Measurements from ENCODE around the gene NDUFS6. TPM values are rescaled to one million over a fixed set of nuclear protein-coding genes. Genes with fewer than 3 reads are reported as not detected.
"Not testable (repeated sequence)": the region's sequence is repeated elsewhere in the genome, so short reads cannot be mapped to it uniquely, and the experiment has no call there.

The NDUFS6 gene
- polyA plus RNA-seq, 1 donor from 2014 or later = 72.0 TPM

GRCh38 chr5:1815071-1815786 is 14.0 kb downstream of the NDUFS6 start:
- TF ChIP-seq EP300 (conservative IDR thresholded peaks at IDR 0.05; ENCODE audit: poor library complexity, severe bottlenecking) = no peak
- no peak for TF ChIP-seq EZH2 (IDR thresholded peaks at IDR 0.05; ENCODE audit: borderline replicate concordance, insufficient read depth, low read length, poor library complexity, severe bottlenecking)
- TF ChIP-seq SMC3 (conservative IDR thresholded peaks at IDR 0.05; ENCODE audit: poor library complexity) = no peak
- no peak for TF ChIP-seq CTCF (IDR thresholded peaks at IDR 0.05; ENCODE audit: poor library complexity, severe bottlenecking)
- TF ChIP-seq POLR2AphosphoS5 (IDR thresholded peaks at IDR 0.05) = no peak
- TF ChIP-seq TAF1 (IDR thresholded peaks at IDR 0.05; ENCODE audit: low read depth) = no peak
- no peak for TF ChIP-seq REST (IDR thresholded peaks at IDR 0.05; ENCODE audit: borderline replicate concordance)
- no peak for TF ChIP-seq MXI1 (conservative IDR thresholded peaks at IDR 0.05; ENCODE audit: poor library complexity, severe bottlenecking)
- TF ChIP-seq RAD21 (conservative IDR thresholded peaks at IDR 0.05) = no peak
- no peak overlapping the region for H3K4me3 ChIP-seq (ENCODE audit: low read length)
- H3K9ac ChIP-seq (ENCODE audit: low read length) = no peak overlapping the region
- H3F3A ChIP-seq (ENCODE audit: insufficient read depth, low read length, poor library complexity, severe bottlenecking) = no peaks in the 10 kb centered on the region
- H3K36me3 ChIP-seq (ENCODE audit: insufficient read depth, low read length) = peaks cover 6% of the 10 kb centered on the region
- H3K9me3 ChIP-seq (ENCODE audit: low read length) = no peaks in the 10 kb centered on the region
- no peaks in the 10 kb centered on the region for H3K9me2 ChIP-seq (ENCODE audit: insufficient read depth, low read length)
- H4K20me1 ChIP-seq (ENCODE audit: insufficient read depth) = no peaks in the 10 kb centered on the region
- no peak overlapping the region for H3K27ac ChIP-seq (ENCODE audit: low read length)
- H2AFZ ChIP-seq (ENCODE audit: low read depth, low read length) = no peak overlapping the region
- H3K4me2 ChIP-seq (ENCODE audit: low read length) = no peak overlapping the region
- H3K79me2 ChIP-seq (replicated peaks; ENCODE audit: insufficient read depth, low read length) = no peaks in the 10 kb centered on the region
- H3K27me3 ChIP-seq (ENCODE audit: insufficient read depth, low read depth, low read length) = no peaks in the 10 kb centered on the region

- Histone ChIP-seq H3K4me3 (ENCODE audit: low read length) (no peak overlapping the region), H3K27ac (ENCODE audit: low read length) (no peak overlapping the region), H3K9ac (ENCODE audit: low read length) (no peak overlapping the region), H3K9me2 (ENCODE audit: insufficient read depth, low read length) (no peaks in the 10 kb centered on the region), H3K36me3 (ENCODE audit: insufficient read depth, low read length) (peaks cover 6% of the 10 kb centered on the region), H3K27me3 (ENCODE audit: insufficient read depth, low read depth, low read length) (no peaks in the 10 kb centered on the region), H4K20me1 (ENCODE audit: insufficient read depth) (no peaks in the 10 kb centered on the region), H2AFZ (ENCODE audit: low read depth, low read length) (no peak overlapping the region), H3K9me3 (ENCODE audit: low read length) (no peaks in the 10 kb centered on the region), H3K79me2 (replicated peaks; ENCODE audit: insufficient read depth, low read length) (no peaks in the 10 kb centered on the region), H3F3A (ENCODE audit: insufficient read depth, low read length, poor library complexity, severe bottlenecking) (no peaks in the 10 kb centered on the region), H3K4me2 (ENCODE audit: low read length) (no peak overlapping the region)
- TF ChIP-seq SMC3 (conservative IDR thresholded peaks at IDR 0.05; ENCODE audit: poor library complexity) = no peak
- TF ChIP-seq REST (IDR thresholded peaks at IDR 0.05; ENCODE audit: borderline replicate concordance) = no peak
- no peak for TF ChIP-seq RAD21 (conservative IDR thresholded peaks at IDR 0.05)
- TF ChIP-seq TAF1 (IDR thresholded peaks at IDR 0.05; ENCODE audit: low read depth) = no peak
Observed at GRCh38 chr5:1815881-1816292, 14.7 kb downstream of the NDUFS6 start.

- H3K79me2 ChIP-seq (replicated peaks; ENCODE audit: insufficient read depth, low read length); H4K20me1 ChIP-seq (ENCODE audit: insufficient read depth); H3K9me2 ChIP-seq (ENCODE audit: insufficient read depth, low read length); H3K27me3 ChIP-seq (ENCODE audit: insufficient read depth, low read depth, low read length); H3K4me3 ChIP-seq (ENCODE audit: low read length); H3K9ac ChIP-seq (ENCODE audit: low read length); H3K27ac ChIP-seq (ENCODE audit: low read length); H3K9me3 ChIP-seq (ENCODE audit: low read length); H3K4me2 ChIP-seq (ENCODE audit: low read length); H3F3A ChIP-seq (ENCODE audit: insufficient read depth, low read length, poor library complexity, severe bottlenecking); H2AFZ ChIP-seq (ENCODE audit: low read depth, low read length): not testable (repeated sequence)
- H3K36me3 ChIP-seq (ENCODE audit: insufficient read depth, low read length) = peaks cover 11% of the 10 kb centered on the region
Observed at GRCh38 chr5:1816495-1817089, 15.4 kb downstream of the NDUFS6 start.

All from neural cell (in vitro differentiated cells).